ENCODE data around the gene CLDN19.

- TF ChIP-seq TAF1 (IDR thresholded peaks at IDR 0.05; ENCODE audit: low read depth) (no peak), EP300 (IDR thresholded peaks at IDR 0.05; ENCODE audit: borderline replicate concordance) (no peak), TCF12 (IDR thresholded peaks at IDR 0.05; ENCODE audit: low read depth) (no peak)
These were observed 43.1 kb upstream of the CLDN19 start for GRCh38 chr1:42783092-42783491.
